HCT116 (cell line): Measurements from ENCODE around the gene MUSTN1. TPM values are rescaled to one million over a fixed set of nuclear protein-coding genes. Genes with fewer than 3 reads are reported as not detected.

Experiments
- ATAC-seq: fragments of 200-7000 bp; cut with Tn5 transposase; 2 replicates; pipeline ENCODE4 v1.9.1; 2020; ENCODE audit warnings: mild to moderate bottlenecking, moderate library complexity
- BruUV-seq: library from RNA; stranded (reverse); fragments of 400-500 nt; replicated peaks from 2 replicates; lab custom pipeline; 2021; lab: Mats Ljungman, UMichigan
- CTCF ChIA-PET: fragments of 300-600 bp; sonication (Branson Sonifier 250); formaldehyde crosslinking; loops from one replicate; lab custom pipeline; 2021; ENCODE audit warnings: antibody characterized with exemption; lab: Charles Lee
- POLR2A ChIA-PET: fragments of 300-600, 350-600 bp; sonication (Branson Sonifier 250); formaldehyde crosslinking; loops from one replicate; lab custom pipeline; 2021; ENCODE audit warnings: antibody characterized with exemption; lab: Charles Lee
- RAD21 ChIA-PET, 2 experiments: fragments of 300-600 bp; sonication (Branson Sonifier 250); formaldehyde crosslinking; loops; one replicate each; lab custom pipeline; 2023; ENCODE audit warnings: low total read pairs in 2 of 2; ENCODE audit not compliant: uncharacterized antibody in 2 of 2, unreplicated experiment in 2 of 2, low non-redundant PET in 1 of 2; lab: Charles Lee
- DNase-seq: peaks from one replicate; pipeline ENCODE4 v3.0.0-alpha.2; 2010; ENCODE audit warnings: low read depth, low spot score
- H2AFZ ChIP-seq: fragments of 200-600 bp; shearing (Covaris generic), sonication (generic); 2 replicates; pipeline ENCODE4 v1.6.1; 2017; ENCODE audit warnings: low read depth, mixed run types, mixed read lengths, antibody characterized with exemption, low read length; ENCODE audit not compliant: poor library complexity, severe bottlenecking
- H3K27ac ChIP-seq: 2 replicates; pipeline ENCODE4 v1.5.1; 2012; ENCODE audit warnings: low read depth, low read length
- H3K27me3 ChIP-seq: fragments of 200-600 bp; sonication (generic); 2 replicates; pipeline ENCODE4 v1.6.1; 2016; ENCODE audit warnings: mixed run types, low read length, mixed read lengths; ENCODE audit not compliant: insufficient read depth
- H3K36me3 ChIP-seq, 2 experiments: fragments of 200-500 bp in 1 of 2; fragments of 200-600 bp in 1 of 2; sonication (Bioruptor generic) in 1 of 2; sonication (generic) in 1 of 2; 2 replicates each; pipeline versions ENCODE4 v1.5.1 to v1.6.1; 2014 to 2016; ENCODE audit warnings: low read length in 2 of 2, inconsistent platforms in 1 of 2, mixed read lengths in 1 of 2, mixed run types in 1 of 2; ENCODE audit not compliant: insufficient read depth in 2 of 2, control insufficient read depth in 1 of 2
- H3K4me1 ChIP-seq, 2 experiments: fragments of 200-600 bp in 1 of 2; sonication (generic) in 1 of 2; 2 replicates each; pipeline versions ENCODE4 v1.5.1 to v1.6.1; 2012 to 2017; ENCODE audit warnings: low read length in 2 of 2, inconsistent platforms in 1 of 2, mild to moderate bottlenecking in 1 of 2, mixed read lengths in 1 of 2, mixed run types in 1 of 2, moderate library complexity in 1 of 2; ENCODE audit not compliant: insufficient read depth in 2 of 2, control insufficient read depth in 1 of 2
- H3K4me2 ChIP-seq: fragments of 200-600 bp; sonication (generic); 2 replicates; pipeline ENCODE4 v1.6.1; 2017; ENCODE audit warnings: mixed run types, low read length, mixed read lengths
- H3K4me3 ChIP-seq, 2 experiments: fragments of 200-600 bp in 1 of 2; sonication (generic) in 1 of 2; replicated peaks in 1 of 2; 2 replicates each; pipeline ENCODE4 v1.5.1; 2011 to 2016; ENCODE audit warnings: low read length in 2 of 2, control low read depth in 1 of 2, low read depth in 1 of 2, mild to moderate bottlenecking in 1 of 2, mixed read lengths in 1 of 2, mixed run types in 1 of 2
- H3K79me2 ChIP-seq: fragments of 200-600 bp; sonication (generic); 2 replicates; pipeline ENCODE4 v1.6.1; 2017; ENCODE audit warnings: mild to moderate bottlenecking, mixed run types, low read length, moderate library complexity, mixed read lengths; ENCODE audit not compliant: insufficient read depth
- H3K9ac ChIP-seq: fragments of 200-600 bp; sonication (generic); 2 replicates; pipeline ENCODE4 v1.6.1; 2016; ENCODE audit warnings: low read length, mixed read lengths
- H3K9me2 ChIP-seq: fragments of 200-600 bp; sonication (generic), shearing (Covaris generic); 2 replicates; pipeline ENCODE4 v1.6.1; 2017; ENCODE audit warnings: mixed run types, mild to moderate bottlenecking, moderate library complexity; ENCODE audit not compliant: insufficient read depth
- H3K9me3 ChIP-seq, 2 experiments: fragments of 200-500 bp in 1 of 2; fragments of 200-600 bp in 1 of 2; sonication (Bioruptor generic) in 1 of 2; sonication (generic) in 1 of 2; 2 replicates each; pipeline ENCODE4 v1.6.1; 2014 to 2017; ENCODE audit warnings: low read length in 2 of 2, mixed read lengths in 2 of 2, inconsistent platforms in 1 of 2, low read depth in 1 of 2, mild to moderate bottlenecking in 1 of 2, mixed run types in 1 of 2, moderate library complexity in 1 of 2; ENCODE audit not compliant: control insufficient read depth in 1 of 2, insufficient read depth in 1 of 2
- H4K20me1 ChIP-seq: fragments of 200-600 bp; sonication (generic), shearing (Covaris generic); 2 replicates; pipeline ENCODE4 v1.6.1; 2017; ENCODE audit warnings: mixed run types, mild to moderate bottlenecking, moderate library complexity; ENCODE audit not compliant: insufficient read depth
- CBX3 ChIP-seq: IDR thresholded peaks from 2 replicates; pipeline ENCODE4 v1.6.1; 2012; ENCODE audit warnings: low read depth
- EGR1 ChIP-seq: IDR thresholded peaks from 2 replicates; pipeline ENCODE4 v1.6.1; 2012; ENCODE audit warnings: low read depth
- FOSL1 ChIP-seq: IDR thresholded peaks from 2 replicates; pipeline ENCODE4 v1.6.1; 2012; ENCODE audit warnings: low read depth
- POLR2A ChIP-seq: IDR thresholded peaks from 2 replicates; pipeline ENCODE4 v1.7.0; 2011; ENCODE audit warnings: borderline replicate concordance; ENCODE audit not compliant: insufficient read depth, insufficient read length; ENCODE audit errors: extremely low read depth
- TCF7L2 ChIP-seq: IDR thresholded peaks from 2 replicates; pipeline ENCODE4 v1.7.0; 2011; ENCODE audit warnings: borderline replicate concordance, inconsistent platforms; ENCODE audit not compliant: insufficient read depth, insufficient read length; ENCODE audit errors: extremely low read depth
- ZNF274 ChIP-seq: fragments of 200-500 bp; sonication (Bioruptor generic); IDR thresholded peaks from 2 replicates; pipeline ENCODE4 v1.6.1; 2014; ENCODE audit warnings: mild to moderate bottlenecking, low read depth, low read length, inconsistent platforms
- intact Hi-C: fragments of 100-400 bp; cut with micrococcal nuclease; formaldehyde crosslinking; loops from 2 replicates; pipeline ENCODE4 v1.10.0; 2022
- total RNA-seq: library from RNA; stranded (reverse); gene quantifications from one replicate; pipeline ENCODE4 v1.2.1, GENCODE V29; 2021; ENCODE audit not compliant: unreplicated experiment
- TF ChIP-seq, protein P1 (sequence below), 3 experiments: fragments of 200-600 bp in 1 of 3; sonication (generic) in 1 of 3; IDR thresholded peaks in 2 of 3; conservative IDR thresholded peaks in 1 of 3; 2 replicates each; pipeline ENCODE4 v1.5.1; 2012 to 2017; ENCODE audit warnings: low read depth in 2 of 3, low read length in 2 of 3, antibody characterized with exemption in 1 of 3, borderline replicate concordance in 1 of 3, control low read depth in 1 of 3, mild to moderate bottlenecking in 1 of 3, mixed read lengths in 1 of 3, mixed run types in 1 of 3, moderate library complexity in 1 of 3; ENCODE audit not compliant: insufficient read depth in 1 of 3
- TF ChIP-seq, protein P2 (sequence below): IDR thresholded peaks from 2 replicates; pipeline ENCODE4 v1.6.1; 2012

The MUSTN1 gene
- total RNA-seq, 1 experiment from 2014 or later = 0.44 TPM

DNA sequence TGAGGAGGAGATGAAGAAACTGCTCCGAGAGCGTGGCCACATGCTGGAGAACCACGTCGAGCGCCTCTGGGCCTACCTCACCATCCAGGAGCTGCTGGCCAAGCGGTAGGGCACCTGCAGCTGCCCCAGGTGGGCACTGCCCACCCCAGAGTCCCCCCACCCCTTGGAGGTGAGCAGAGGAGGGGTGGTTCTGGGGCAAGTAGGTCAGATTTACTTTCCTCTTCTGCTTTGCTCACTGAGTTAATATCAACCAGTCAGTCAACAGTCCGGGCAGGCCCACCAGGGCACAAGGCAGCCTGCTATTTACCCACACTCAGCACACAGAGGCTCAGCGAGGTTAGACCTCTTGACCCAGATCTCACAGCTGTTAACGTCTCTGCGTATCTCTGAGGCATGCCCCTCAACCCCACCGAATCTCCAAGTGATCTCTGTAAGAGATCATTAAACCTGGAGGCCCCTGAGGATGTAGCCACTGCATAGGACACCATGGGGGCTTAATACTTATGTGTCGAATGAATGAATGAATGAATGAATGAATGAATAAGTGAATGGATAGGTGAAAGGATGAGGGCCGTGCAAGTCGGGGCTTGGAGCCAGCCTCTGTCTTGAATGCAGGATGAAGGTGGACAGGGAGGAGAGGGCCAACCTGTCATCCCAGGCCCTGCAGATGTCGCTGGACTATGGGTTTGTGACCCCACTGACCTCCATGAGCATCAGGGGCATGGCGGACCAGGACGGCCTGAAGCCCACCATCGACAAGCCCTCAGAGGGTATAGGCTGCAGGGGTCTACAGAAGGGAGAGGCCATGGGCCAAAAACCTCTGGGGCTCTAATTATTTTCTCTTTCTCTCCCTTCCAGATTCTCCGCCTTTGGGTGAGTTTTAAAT, 48.2 kb downstream of the MUSTN1 start:
- BruUV-seq = no TSS peak

More for the DNA sequence above, 48.2 kb downstream of the MUSTN1 start:
- TF ChIP-seq TCF7L2 = no peak
- TF ChIP-seq POLR2A = no peak
- no peak for TF ChIP-seq EGR1
- TF ChIP-seq, protein P1, sequence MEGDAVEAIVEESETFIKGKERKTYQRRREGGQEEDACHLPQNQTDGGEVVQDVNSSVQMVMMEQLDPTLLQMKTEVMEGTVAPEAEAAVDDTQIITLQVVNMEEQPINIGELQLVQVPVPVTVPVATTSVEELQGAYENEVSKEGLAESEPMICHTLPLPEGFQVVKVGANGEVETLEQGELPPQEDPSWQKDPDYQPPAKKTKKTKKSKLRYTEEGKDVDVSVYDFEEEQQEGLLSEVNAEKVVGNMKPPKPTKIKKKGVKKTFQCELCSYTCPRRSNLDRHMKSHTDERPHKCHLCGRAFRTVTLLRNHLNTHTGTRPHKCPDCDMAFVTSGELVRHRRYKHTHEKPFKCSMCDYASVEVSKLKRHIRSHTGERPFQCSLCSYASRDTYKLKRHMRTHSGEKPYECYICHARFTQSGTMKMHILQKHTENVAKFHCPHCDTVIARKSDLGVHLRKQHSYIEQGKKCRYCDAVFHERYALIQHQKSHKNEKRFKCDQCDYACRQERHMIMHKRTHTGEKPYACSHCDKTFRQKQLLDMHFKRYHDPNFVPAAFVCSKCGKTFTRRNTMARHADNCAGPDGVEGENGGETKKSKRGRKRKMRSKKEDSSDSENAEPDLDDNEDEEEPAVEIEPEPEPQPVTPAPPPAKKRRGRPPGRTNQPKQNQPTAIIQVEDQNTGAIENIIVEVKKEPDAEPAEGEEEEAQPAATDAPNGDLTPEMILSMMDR (IDR thresholded peaks at IDR 0.05 in 2 of 3, conservative IDR thresholded peaks at IDR 0.05 in 1 of 3; ENCODE audit: borderline replicate concordance in 1 of 3, insufficient read depth in 1 of 3, low read depth in 2 of 3, low read length in 2 of 3) = no peak
- TF ChIP-seq FOSL1 = no peak
- no peak for TF ChIP-seq ZNF274
- TF ChIP-seq CBX3 = no peak
- TF ChIP-seq, protein P2, sequence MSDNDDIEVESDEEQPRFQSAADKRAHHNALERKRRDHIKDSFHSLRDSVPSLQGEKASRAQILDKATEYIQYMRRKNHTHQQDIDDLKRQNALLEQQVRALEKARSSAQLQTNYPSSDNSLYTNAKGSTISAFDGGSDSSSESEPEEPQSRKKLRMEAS = no peak
- Histone ChIP-seq H3K27me3 (peaks cover 19% of the 10 kb centered on the region), H3K4me3 (no peak overlapping the region), H3K27ac (no peak overlapping the region), H2AFZ (no peak overlapping the region), H4K20me1 (no peaks in the 10 kb centered on the region), H3K79me2 (no peaks in the 10 kb centered on the region), H3K36me3 (no peaks in the 10 kb centered on the region), H3K9ac (no peak overlapping the region), H3K4me2 (no peak overlapping the region), H3K9me2 (no peaks in the 10 kb centered on the region), H3K4me1 (no peaks in the 10 kb centered on the region), H3K9me3 (no peaks in the 10 kb centered on the region)
- ChIA-PET CTCF (no interaction called here), RAD21 (no interaction called here), POLR2A (no interaction called here)
- intact Hi-C loops = no loop called here
- DNase-seq (no peak), ATAC-seq (no peak)
